HCT116 (cell line): ENCODE data around the gene IL11RA.

Source experiments
- CBX3 ChIP-seq: IDR thresholded peaks from 2 replicates; pipeline ENCODE4 v1.6.1; 2012; ENCODE audit warnings: low read depth
- CTCF ChIP-seq, 3 experiments: fragments of 200-600 bp in 1 of 3; sonication (generic) in 1 of 3; IDR thresholded peaks in 2 of 3; conservative IDR thresholded peaks in 1 of 3; 2 replicates each; pipeline ENCODE4 v1.5.1; 2012 to 2017; ENCODE audit warnings: low read depth in 2 of 3, low read length in 2 of 3, antibody characterized with exemption in 1 of 3, borderline replicate concordance in 1 of 3, control low read depth in 1 of 3, mild to moderate bottlenecking in 1 of 3, mixed read lengths in 1 of 3, mixed run types in 1 of 3, moderate library complexity in 1 of 3; ENCODE audit not compliant: insufficient read depth in 1 of 3
- EGR1 ChIP-seq: IDR thresholded peaks from 2 replicates; pipeline ENCODE4 v1.6.1; 2012; ENCODE audit warnings: low read depth
- EZH2 ChIP-seq: fragments of 200-600 bp; sonication (generic); IDR thresholded peaks from 2 replicates; pipeline ENCODE4 v1.6.1; 2017; ENCODE audit warnings: antibody characterized with exemption, mixed run types
- EZH2phosphoT487 ChIP-seq: fragments of 200-600 bp; IDR thresholded peaks from 2 replicates; pipeline ENCODE4 v1.6.1; 2018; ENCODE audit warnings: antibody characterized with exemption, borderline replicate concordance
- POLR2A ChIP-seq: IDR thresholded peaks from 2 replicates; pipeline ENCODE4 v1.7.0; 2011; ENCODE audit warnings: borderline replicate concordance; ENCODE audit not compliant: insufficient read depth, insufficient read length; ENCODE audit errors: extremely low read depth
- YY1 ChIP-seq: IDR thresholded peaks from 2 replicates; pipeline ENCODE4 v1.6.1; 2011; ENCODE audit warnings: low read length, low read depth, moderate library complexity, mild to moderate bottlenecking; ENCODE audit not compliant: insufficient replicate concordance; ENCODE audit errors: extremely low read depth
- TF ChIP-seq, protein P1 (sequence below): IDR thresholded peaks from 2 replicates; pipeline ENCODE4 v1.6.1; 2012
- TF ChIP-seq, protein P2 (sequence below): IDR thresholded peaks from 2 replicates; pipeline ENCODE4 v1.6.1; 2012; ENCODE audit warnings: low read depth

GRCh38 chr9:34654323-34655051, 2.5 kb downstream of the IL11RA start:
- TF ChIP-seq EZH2phosphoT487 (no peak), EGR1 (no peak), CTCF (IDR thresholded peaks at IDR 0.05 in 2 of 3, conservative IDR thresholded peaks at IDR 0.05 in 1 of 3; ENCODE audit: borderline replicate concordance in 1 of 3, insufficient read depth in 1 of 3, low read depth in 2 of 3, low read length in 2 of 3) (no peak), YY1 (no peak), CBX3 (no peak), EZH2 (no peak), POLR2A (no peak)
- TF ChIP-seq, protein P1, sequence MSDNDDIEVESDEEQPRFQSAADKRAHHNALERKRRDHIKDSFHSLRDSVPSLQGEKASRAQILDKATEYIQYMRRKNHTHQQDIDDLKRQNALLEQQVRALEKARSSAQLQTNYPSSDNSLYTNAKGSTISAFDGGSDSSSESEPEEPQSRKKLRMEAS: no peak
- TF ChIP-seq, protein P2, sequence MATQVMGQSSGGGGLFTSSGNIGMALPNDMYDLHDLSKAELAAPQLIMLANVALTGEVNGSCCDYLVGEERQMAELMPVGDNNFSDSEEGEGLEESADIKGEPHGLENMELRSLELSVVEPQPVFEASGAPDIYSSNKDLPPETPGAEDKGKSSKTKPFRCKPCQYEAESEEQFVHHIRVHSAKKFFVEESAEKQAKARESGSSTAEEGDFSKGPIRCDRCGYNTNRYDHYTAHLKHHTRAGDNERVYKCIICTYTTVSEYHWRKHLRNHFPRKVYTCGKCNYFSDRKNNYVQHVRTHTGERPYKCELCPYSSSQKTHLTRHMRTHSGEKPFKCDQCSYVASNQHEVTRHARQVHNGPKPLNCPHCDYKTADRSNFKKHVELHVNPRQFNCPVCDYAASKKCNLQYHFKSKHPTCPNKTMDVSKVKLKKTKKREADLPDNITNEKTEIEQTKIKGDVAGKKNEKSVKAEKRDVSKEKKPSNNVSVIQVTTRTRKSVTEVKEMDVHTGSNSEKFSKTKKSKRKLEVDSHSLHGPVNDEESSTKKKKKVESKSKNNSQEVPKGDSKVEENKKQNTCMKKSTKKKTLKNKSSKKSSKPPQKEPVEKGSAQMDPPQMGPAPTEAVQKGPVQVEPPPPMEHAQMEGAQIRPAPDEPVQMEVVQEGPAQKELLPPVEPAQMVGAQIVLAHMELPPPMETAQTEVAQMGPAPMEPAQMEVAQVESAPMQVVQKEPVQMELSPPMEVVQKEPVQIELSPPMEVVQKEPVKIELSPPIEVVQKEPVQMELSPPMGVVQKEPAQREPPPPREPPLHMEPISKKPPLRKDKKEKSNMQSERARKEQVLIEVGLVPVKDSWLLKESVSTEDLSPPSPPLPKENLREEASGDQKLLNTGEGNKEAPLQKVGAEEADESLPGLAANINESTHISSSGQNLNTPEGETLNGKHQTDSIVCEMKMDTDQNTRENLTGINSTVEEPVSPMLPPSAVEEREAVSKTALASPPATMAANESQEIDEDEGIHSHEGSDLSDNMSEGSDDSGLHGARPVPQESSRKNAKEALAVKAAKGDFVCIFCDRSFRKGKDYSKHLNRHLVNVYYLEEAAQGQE: no peak
